Endothelial cell of umbilical vein (primary cell): ENCODE results near the gene ISL2. TPM values are rescaled to one million over a fixed set of nuclear protein-coding genes. Genes with fewer than 3 reads are reported as not detected.
A peak's percentile ranks its signal among the peaks of the same experiment; 100 is the strongest.

ENCODE experiments used
- Bru-seq: library from RNA; stranded (reverse); fragments of 400-500 nt; gene quantifications from one replicate; lab custom pipeline; 2021; lab: Mats Ljungman, UMichigan
- BruChase-seq, 2 experiments: library from RNA; stranded (reverse); fragments of 400-500 nt; gene quantifications; one replicate each; lab custom pipeline; 2021; lab: Mats Ljungman, UMichigan
- BruUV-seq: library from RNA; stranded (reverse); fragments of 400-500 nt; replicated peaks from 2 replicates; lab custom pipeline; 2021; lab: Mats Ljungman, UMichigan
- CTCF ChIA-PET: fragments of 300-600, 350-600 bp; sonication (Branson Sonifier 250); formaldehyde crosslinking; loops from one replicate; lab custom pipeline; 2021; ENCODE audit warnings: antibody characterized with exemption, inconsistent platforms; lab: Charles Lee
- POLR2A ChIA-PET: fragments of 300-600, 350-600 bp; sonication (Branson Sonifier 250); formaldehyde crosslinking; loops from one replicate; lab custom pipeline; 2021; ENCODE audit warnings: antibody characterized with exemption, inconsistent platforms; lab: Charles Lee
- DNase-seq: peaks from one replicate; pipeline ENCODE4 v3.0.0-alpha.2; 2011; ENCODE audit warnings: low read depth, low spot score
- FAIRE-seq: peaks from 2 replicates; lab custom pipeline; 2011; peaks lifted over from hg19 to GRCh38; lab: Jason Lieb, UNC
- H2AFZ ChIP-seq: 2 replicates; pipeline ENCODE4 v1.6.0; 2012; ENCODE audit warnings: low read depth, low read length, control low read depth, inconsistent platforms
- H3K27ac ChIP-seq: 2 replicates; pipeline ENCODE4 v1.5.1; 2011; ENCODE audit warnings: low read depth, mild to moderate bottlenecking, control low read depth, low read length, moderate library complexity; ENCODE audit not compliant: insufficient read depth
- H3K27me3 ChIP-seq, 2 experiments: 2 replicates each; pipeline versions ENCODE4 v1.6.0 to v1.6.1; 2011; ENCODE audit warnings: low read length in 2 of 2, mixed read lengths in 1 of 2; ENCODE audit not compliant: control insufficient read depth in 2 of 2, insufficient read depth in 2 of 2
- H3K36me3 ChIP-seq, 2 experiments: 2 replicates in 1 of 2; 3 replicates in 1 of 2; pipeline ENCODE4 v1.5.1; 2011; ENCODE audit warnings: low read length in 2 of 2, mild to moderate bottlenecking in 1 of 2, moderate library complexity in 1 of 2; ENCODE audit not compliant: control insufficient read depth in 2 of 2, insufficient read depth in 2 of 2; ENCODE audit errors: extremely low read depth in 1 of 2
- H3K4me1 ChIP-seq: 3 replicates; pipeline ENCODE4 v1.5.1; 2011; ENCODE audit warnings: mild to moderate bottlenecking, low read length; ENCODE audit not compliant: control insufficient read depth, insufficient read depth; ENCODE audit errors: extremely low read depth
- H3K4me2 ChIP-seq: 2 replicates; pipeline ENCODE4 v1.6.1; 2011; ENCODE audit warnings: low read length, control low read depth, mixed read lengths; ENCODE audit not compliant: insufficient read depth
- H3K4me3 ChIP-seq, 3 experiments: fragments of 200-600 bp in 1 of 3; sonication (generic), shearing (Covaris generic) in 1 of 3; replicated peaks in 1 of 3; 2 replicates each; pipeline ENCODE4 v1.5.1; 2011 to 2016; ENCODE audit warnings: control low read depth in 3 of 3, low read length in 3 of 3, mild to moderate bottlenecking in 2 of 3, inconsistent platforms in 1 of 3, low read depth in 1 of 3, moderate library complexity in 1 of 3; ENCODE audit not compliant: insufficient read depth in 1 of 3
- H3K79me2 ChIP-seq: 2 replicates; pipeline ENCODE4 v1.6.0; 2012; ENCODE audit warnings: low read length, inconsistent platforms; ENCODE audit not compliant: control insufficient read depth, insufficient read depth
- H3K9ac ChIP-seq: replicated peaks from 2 replicates; pipeline ENCODE3; 2011; ENCODE audit warnings: low read length, control low read depth; ENCODE audit not compliant: insufficient read depth; ENCODE audit errors: extremely low read depth
- H3K9me1 ChIP-seq: replicated peaks from 3 replicates; pipeline ENCODE4 v1.6.0; 2011; ENCODE audit warnings: mild to moderate bottlenecking, low read length; ENCODE audit not compliant: control insufficient read depth, insufficient read depth; ENCODE audit errors: extremely low read depth
- H3K9me3 ChIP-seq: replicated peaks from 2 replicates; pipeline ENCODE4 v1.5.1; 2012; ENCODE audit warnings: low read length, inconsistent platforms; ENCODE audit not compliant: control insufficient read depth, insufficient read depth
- H4K20me1 ChIP-seq: replicated peaks from 2 replicates; pipeline ENCODE3; 2011; ENCODE audit warnings: mild to moderate bottlenecking, low read length; ENCODE audit not compliant: control insufficient read depth, insufficient read depth; ENCODE audit errors: extremely low read depth
- EZH2 ChIP-seq: IDR thresholded peaks from 2 replicates; pipeline ENCODE4 v1.6.1; 2012; ENCODE audit warnings: borderline replicate concordance, low read depth, mild to moderate bottlenecking, moderate library complexity, low read length, inconsistent platforms; ENCODE audit not compliant: severe bottlenecking
- FOS ChIP-seq: IDR thresholded peaks from 2 replicates; pipeline ENCODE4 v1.6.1; 2011; ENCODE audit warnings: mild to moderate bottlenecking, low read length, moderate library complexity, borderline replicate concordance; ENCODE audit not compliant: insufficient read depth
- GATA2 ChIP-seq: IDR thresholded peaks from 2 replicates; pipeline ENCODE4 v1.7.0; 2011; ENCODE audit warnings: low read depth, mild to moderate bottlenecking, moderate library complexity, mixed read lengths, low read length; ENCODE audit not compliant: insufficient read length, insufficient read depth
- JUN ChIP-seq: IDR thresholded peaks from 2 replicates; pipeline ENCODE4 v1.6.1; 2011; ENCODE audit warnings: borderline replicate concordance, low read depth; ENCODE audit not compliant: insufficient read length, insufficient read depth
- POLR2A ChIP-seq: IDR thresholded peaks from 2 replicates; pipeline ENCODE4 v1.6.1; 2012; ENCODE audit warnings: low read depth, mild to moderate bottlenecking, control low read depth, low read length
- POLR2AphosphoS5 ChIP-seq: IDR thresholded peaks from 2 replicates; pipeline ENCODE4 v1.6.1; 2012; ENCODE audit warnings: low read depth, mild to moderate bottlenecking, control low read depth, low read length, moderate library complexity; ENCODE audit not compliant: insufficient read depth
- dilution Hi-C: fragments of 300-500 bp; cut with MboI; formaldehyde crosslinking; loops from one replicate; pipeline ENCODE4 v1.15.0; 2019; ENCODE audit warnings: low sequenced_read_pairs; ENCODE audit not compliant: extremely low pct_ligation_motif_present
- intact Hi-C: fragments of 100-400 bp; cut with micrococcal nuclease; formaldehyde crosslinking; loops from one replicate; pipeline ENCODE4 v1.10.0; 2022
- long read RNA-seq: library from polyadenylated mRNA; stranded (forward); transcript quantifications from one replicate; pipeline ENCODE4 v2.0.0, GENCODE V29; 2021
- polyA minus RNA-seq, 3 experiments: library from RNA; depleted of rRNA, polyadenylated mRNA; stranded (reverse); fragments of >200 nt; gene quantifications; 1 replicate in 1 of 3; 2 replicates in 2 of 3; pipeline ENCODE4 v1.2.3, GENCODE V29; 2011
- polyA plus RNA-seq, 4 experiments: library from polyadenylated mRNA; depleted of rRNA in 3 of 4; stranded (reverse) in 3 of 4; unstranded in 1 of 4; fragments of >200 nt; gene quantifications; 2 replicates each; pipeline versions ENCODE4 v1.2.1 to v1.2.3, GENCODE V29; 2011 to 2012; ENCODE audit warnings: missing spikeins in 1 of 4
- total RNA-seq: library from RNA; stranded (reverse); gene quantifications from 2 replicates; pipeline ENCODE4 v1.2.3, GENCODE V29; 2021
- TF ChIP-seq, protein P1 (sequence below), 2 donors: IDR thresholded peaks; 1 replicate in 1 of 2; 2 replicates in 1 of 2; pipeline ENCODE4 v1.5.1; 2011; ENCODE audit warnings: low read length in 2 of 2, mild to moderate bottlenecking in 2 of 2, moderate library complexity in 2 of 2, control low read depth in 1 of 2, inconsistent platforms in 1 of 2, low read depth in 1 of 2; ENCODE audit not compliant: insufficient read depth in 1 of 2; ENCODE audit errors: extremely low read depth in 1 of 2
- TF ChIP-seq, protein P2 (sequence below): IDR thresholded peaks from 2 replicates; pipeline ENCODE4 v1.6.1; 2011; ENCODE audit not compliant: insufficient read depth, insufficient read length

Gene ISL2
- total RNA-seq, result not detected in 2 replicates
- polyA plus RNA-seq, result 0.05 and 0.10 TPM in 2 replicates
- polyA plus RNA-seq (2011; cell fraction: cytosol; rRNA removed), result 0.06 TPM in 1 of 2 replicates, not detected in the other
- 0.34 TPM in 1 of 2 replicates, not detected in the other for polyA plus RNA-seq (2011; cell fraction: nucleus; rRNA removed)
- polyA plus RNA-seq (2012), result not detected in 2 replicates
- 0.11 TPM in 1 of 2 replicates, not detected in the other for polyA minus RNA-seq
- polyA minus RNA-seq (2011; cell fraction: cytosol; rRNA and poly(A)+ RNA removed), result 4.2 TPM
- not detected in 2 replicates for polyA minus RNA-seq (2011; cell fraction: nucleus; rRNA and poly(A)+ RNA removed)
- not detected for Bru-seq, nascent RNA
- percentile 23 among the genes with signal in this experiment for BruChase-seq, experiment 1, labeled RNA remaining after a 6-hour chase
- percentile 11 among the genes with signal in this experiment for BruChase-seq, experiment 2, labeled RNA remaining after a 2-hour chase
- long read RNA-seq, result 0 reads

- Histone ChIP-seq H3K27ac (no peak within 1 kb of the TSS), H3K4me2 (peak within 1 kb of the TSS; percentile 70), H4K20me1 (no peaks in the 10 kb centered on the region), H3K36me3 (no peaks in the 10 kb centered on the region), H3K9me1 (no peaks in the 10 kb centered on the region), H3K4me1 (peaks cover 20% of the 10 kb centered on the region), H2AFZ (no peak within 1 kb of the TSS), H3K9ac (peak within 1 kb of the TSS; percentile 24), H3K27me3 (peaks cover 54 to 74% of the 10 kb centered on the region in 2 experiments), H3K4me3 (peak within 1 kb of the TSS in 2 of 3 experiments; percentile 28 to 52), H3K79me2 (no peaks in the 10 kb centered on the region), H3K9me3 (no peaks in the 10 kb centered on the region)
- peak; percentile 68 for FAIRE-seq
- no TSS peak for BruUV-seq
- intact Hi-C loops, result loop anchor here (1.0 kb wide), 1 partner anchor 9 kb away; no protein-coding TSS in a partner anchor
- dilution Hi-C loops, result no loop called here
- peak; percentile 60 for DNase-seq
- ChIA-PET POLR2A (interaction anchor here (0.7 kb wide), 3 partner anchors 9 to 279 kb away, joined by 3 to 5 read pairs (median 3); no protein-coding TSS in a partner anchor), CTCF (interaction anchor here (0.6 to 1.9 kb wide), 7 partner anchors 8 to 530 kb away, joined by 3 to 6 read pairs (median 4); no protein-coding TSS in a partner anchor)
- TF ChIP-seq GATA2 (no peak), POLR2AphosphoS5 (no peak), JUN (no peak), EZH2 (no peak), FOS (no peak), POLR2A (peak; percentile 32)
- TF ChIP-seq, protein P1, sequence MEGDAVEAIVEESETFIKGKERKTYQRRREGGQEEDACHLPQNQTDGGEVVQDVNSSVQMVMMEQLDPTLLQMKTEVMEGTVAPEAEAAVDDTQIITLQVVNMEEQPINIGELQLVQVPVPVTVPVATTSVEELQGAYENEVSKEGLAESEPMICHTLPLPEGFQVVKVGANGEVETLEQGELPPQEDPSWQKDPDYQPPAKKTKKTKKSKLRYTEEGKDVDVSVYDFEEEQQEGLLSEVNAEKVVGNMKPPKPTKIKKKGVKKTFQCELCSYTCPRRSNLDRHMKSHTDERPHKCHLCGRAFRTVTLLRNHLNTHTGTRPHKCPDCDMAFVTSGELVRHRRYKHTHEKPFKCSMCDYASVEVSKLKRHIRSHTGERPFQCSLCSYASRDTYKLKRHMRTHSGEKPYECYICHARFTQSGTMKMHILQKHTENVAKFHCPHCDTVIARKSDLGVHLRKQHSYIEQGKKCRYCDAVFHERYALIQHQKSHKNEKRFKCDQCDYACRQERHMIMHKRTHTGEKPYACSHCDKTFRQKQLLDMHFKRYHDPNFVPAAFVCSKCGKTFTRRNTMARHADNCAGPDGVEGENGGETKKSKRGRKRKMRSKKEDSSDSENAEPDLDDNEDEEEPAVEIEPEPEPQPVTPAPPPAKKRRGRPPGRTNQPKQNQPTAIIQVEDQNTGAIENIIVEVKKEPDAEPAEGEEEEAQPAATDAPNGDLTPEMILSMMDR (IDR thresholded peaks at IDR 0.05; ENCODE audit: extremely low read depth in 1 of 2, insufficient read depth in 1 of 2, low read depth in 1 of 2, low read length in 2 of 2), result no peak
- TF ChIP-seq, protein P2, sequence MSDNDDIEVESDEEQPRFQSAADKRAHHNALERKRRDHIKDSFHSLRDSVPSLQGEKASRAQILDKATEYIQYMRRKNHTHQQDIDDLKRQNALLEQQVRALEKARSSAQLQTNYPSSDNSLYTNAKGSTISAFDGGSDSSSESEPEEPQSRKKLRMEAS, result no peak
These were observed at the start of gene ISL2 for GRCh38 chr15:76336254-76337058. Gene ISL2 (plus strand): TSS chr15:76336773. CDS start chr15:76336884, 111 bp downstream.
